A673 (cell line): ENCODE data around the gene DVL1.

ENCODE experiments used
- CTCF ChIP-seq: fragments of 300-800, 200-600 bp; sonication (generic); conservative IDR thresholded peaks from 2 replicates; pipeline ENCODE4 v1.5.1; 2017; ENCODE audit warnings: low read depth, mild to moderate bottlenecking, antibody characterized with exemption, low read length, moderate library complexity, mixed read lengths
- EZH2 ChIP-seq: fragments of 200-600 bp; sonication (generic); IDR thresholded peaks from 2 replicates; pipeline ENCODE4 v1.6.1; 2017; ENCODE audit warnings: borderline replicate concordance, low read depth, mild to moderate bottlenecking, mixed read lengths, antibody characterized with exemption, low read length; ENCODE audit not compliant: poor library complexity, severe bottlenecking

GRCh38 chr1:1348420-1349255 lies 580 bp downstream of the DVL1 start:
- TF ChIP-seq EZH2 (no peak), CTCF (no peak)
